Liver (tissue), 9 donors: Measurements from ENCODE around the gene EMID1. TPM values are rescaled to one million over a fixed set of nuclear protein-coding genes. Genes with fewer than 3 reads are reported as not detected.

Source experiments
- DNase-seq: peaks from one replicate; pipeline ENCODE4 v3.0.0-alpha.2; 2017; ENCODE audit warnings: low spot score
- H3K27ac ChIP-seq, 2 donors: one replicate each; pipeline ENCODE4 v1.7.0; 2013; ENCODE audit warnings: inconsistent platforms in 2 of 2, low read length in 2 of 2, control low read depth in 1 of 2, low read depth in 1 of 2, mild to moderate bottlenecking in 1 of 2
- H3K27me3 ChIP-seq, 4 donors: one replicate each; pipeline versions ENCODE4 v1.6.1 to v1.7.0; 2013; ENCODE audit warnings: low read length in 3 of 4, inconsistent platforms in 1 of 4, mild to moderate bottlenecking in 1 of 4, moderate library complexity in 1 of 4; ENCODE audit not compliant: control insufficient read depth in 4 of 4, insufficient read depth in 4 of 4
- H3K36me3 ChIP-seq, 4 donors: one replicate each; pipeline versions ENCODE4 v1.6.1 to v1.7.0; 2013; ENCODE audit warnings: low read length in 3 of 4, mild to moderate bottlenecking in 3 of 4, low read depth in 1 of 4, moderate library complexity in 1 of 4; ENCODE audit not compliant: control insufficient read depth in 4 of 4, insufficient read depth in 3 of 4
- H3K4me1 ChIP-seq, 4 donors: one replicate each; pipeline versions ENCODE4 v1.6.1 to v1.7.0; 2013; ENCODE audit warnings: low read length in 3 of 4, mild to moderate bottlenecking in 3 of 4, moderate library complexity in 1 of 4; ENCODE audit not compliant: control insufficient read depth in 4 of 4, insufficient read depth in 4 of 4
- H3K4me3 ChIP-seq, 3 donors: one replicate each; pipeline versions ENCODE4 v1.6.1 to v1.7.0; 2013; ENCODE audit warnings: low read length in 3 of 3, control low read depth in 1 of 3, low read depth in 1 of 3, mild to moderate bottlenecking in 1 of 3
- H3K9ac ChIP-seq, 2 donors: one replicate each; pipeline ENCODE4 v1.7.0; 2013; ENCODE audit warnings: low read length in 2 of 2, mild to moderate bottlenecking in 2 of 2, moderate library complexity in 2 of 2, control low read depth in 1 of 2, low read depth in 1 of 2
- H3K9me3 ChIP-seq, 4 donors: one replicate each; pipeline versions ENCODE4 v1.6.1 to v1.7.0; 2013; ENCODE audit warnings: low read length in 3 of 4; ENCODE audit not compliant: control insufficient read depth in 4 of 4
- ATF3 ChIP-seq: IDR thresholded peaks from 2 replicates; pipeline ENCODE4 v1.6.1; 2016; ENCODE audit warnings: antibody characterized with exemption
- CTCF ChIP-seq: fragments of 150-350 bp; IDR thresholded peaks from 2 replicates; pipeline ENCODE4 v1.5.1; 2017; ENCODE audit warnings: improper control_type of control experiment, low read depth, low read length; ENCODE audit not compliant: missing input control
- EGR1 ChIP-seq, 2 donors: IDR thresholded peaks; 2 replicates each; pipeline ENCODE4 v1.6.1; 2016 to 2018; ENCODE audit warnings: antibody characterized with exemption in 2 of 2, low read depth in 2 of 2
- FOXA1 ChIP-seq: IDR thresholded peaks from 2 replicates; pipeline ENCODE4 v1.6.1; 2016; ENCODE audit warnings: antibody characterized with exemption
- FOXA2 ChIP-seq: IDR thresholded peaks from 2 replicates; pipeline ENCODE4 v1.6.1; 2016; ENCODE audit warnings: antibody characterized with exemption
- GABPA ChIP-seq, 2 donors: IDR thresholded peaks in 1 of 2; conservative IDR thresholded peaks in 1 of 2; 2 replicates each; pipeline ENCODE4 v1.6.1; 2016; ENCODE audit warnings: antibody characterized with exemption in 2 of 2, mild to moderate bottlenecking in 1 of 2, moderate library complexity in 1 of 2
- HNF4A ChIP-seq, 2 donors: conservative IDR thresholded peaks; 2 replicates each; pipeline ENCODE4 v1.6.1; 2016; ENCODE audit warnings: antibody characterized with exemption in 2 of 2, mild to moderate bottlenecking in 2 of 2
- HNF4G ChIP-seq: IDR thresholded peaks from 2 replicates; pipeline ENCODE4 v1.6.1; 2016; ENCODE audit warnings: antibody characterized with exemption
- JUND ChIP-seq, 2 donors: IDR thresholded peaks; 2 replicates each; pipeline ENCODE4 v1.6.1; 2016; ENCODE audit warnings: antibody characterized with exemption in 2 of 2
- MAX ChIP-seq: IDR thresholded peaks from 2 replicates; pipeline ENCODE4 v1.6.1; 2016; ENCODE audit warnings: antibody characterized with exemption
- NR2F2 ChIP-seq: IDR thresholded peaks from 2 replicates; pipeline ENCODE4 v1.6.1; 2016; ENCODE audit warnings: antibody characterized with exemption
- RAD21 ChIP-seq, 2 donors: IDR thresholded peaks; 2 replicates each; pipeline ENCODE4 v1.6.1; 2016; ENCODE audit warnings: antibody characterized with exemption in 2 of 2, mild to moderate bottlenecking in 2 of 2
- SP1 ChIP-seq: IDR thresholded peaks from 2 replicates; pipeline ENCODE4 v1.6.1; 2018; ENCODE audit warnings: antibody characterized with exemption, mild to moderate bottlenecking
- TAF1 ChIP-seq: conservative IDR thresholded peaks from 2 replicates; pipeline ENCODE4 v1.6.1; 2016; ENCODE audit warnings: antibody characterized with exemption, mild to moderate bottlenecking
- ZBTB33 ChIP-seq: IDR thresholded peaks from 2 replicates; pipeline ENCODE4 v1.6.1; 2016; ENCODE audit warnings: antibody characterized with exemption
- WGBS: extraction: QIAGEN DNeasy Blood & Tissue Kit; methylation state at CpG from one replicate; pipeline ENCODE4 v1.1.7; 2013; 5-methylcytosine and 5-hydroxymethylcytosine counted together
- polyA plus RNA-seq, 2 donors: library from polyadenylated mRNA; stranded (reverse) in 1 of 2; unstranded in 1 of 2; fragments of 200-250 nt in 1 of 2; fragments of >200 nt in 1 of 2; fragmentation: Nextera tagmentation in 1 of 2; extraction: Ambion mirVana in 1 of 2; gene quantifications; one replicate each; pipeline versions ENCODE4 v1.2.1 to v1.2.3, GENCODE V29; 2013 to 2015
- total RNA-seq, 2 donors: library from RNA; depleted of rRNA; stranded (reverse); fragments of >200 nt; gene quantifications; one replicate each; pipeline ENCODE4 v1.2.3, GENCODE V29; 2014
- donor health status: healthy.
- donor health status: healthy.
- donor health status: healthy.
- donor health status: healthy.
- donor health status: healthy.

The EMID1 gene
- total and polyA plus RNA-seq, 4 donors: 0.89 to 8.9 (median 2.1) TPM

GRCh38 chr22:29203488-29204454 lies 1.9 kb upstream of the EMID1 start:
- DNase-seq: no peak
- no peak overlapping the region for H3K9ac ChIP-seq
- no peak overlapping the region for H3K27ac ChIP-seq
- H3K36me3 ChIP-seq: no peaks in the 10 kb centered on the region
- H3K9me3 ChIP-seq: no peaks in the 10 kb centered on the region
- WGBS: 82% methylated on average over 9 of the region's 9 CpGs
- TF ChIP-seq TAF1 (no peak), MAX (no peak)
- peaks cover 1 to 5% (median 3%) of the 10 kb centered on the region in 4 donors for H3K4me1 ChIP-seq
- H3K4me3 ChIP-seq: no peak overlapping the region
- no peaks in the 10 kb centered on the region for H3K27me3 ChIP-seq

GRCh38 chr22:29204455-29205183 lies 1.1 kb upstream of the EMID1 start:
- Histone ChIP-seq H3K27ac (no peak overlapping the region), H3K4me1 (peaks cover 1 to 5% (median 3%) of the 10 kb centered on the region in 4 donors), H3K9ac (no peak overlapping the region), H3K36me3 (no peaks in the 10 kb centered on the region), H3K27me3 (no peaks in the 10 kb centered on the region), H3K4me3 (no peak overlapping the region), H3K9me3 (no peaks in the 10 kb centered on the region)
- peak; percentile 49 for DNase-seq
- no peak for TF ChIP-seq JUND (IDR thresholded peaks at IDR 0.05)
- TF ChIP-seq NR2F2: no peak
- no peak for TF ChIP-seq EGR1 (IDR thresholded peaks at IDR 0.05; ENCODE audit: low read depth in 2 of 2)
- no peak for TF ChIP-seq ATF3
- no peak for TF ChIP-seq FOXA1
- TF ChIP-seq RAD21 (IDR thresholded peaks at IDR 0.05): no peak
- no peak for TF ChIP-seq HNF4G
- TF ChIP-seq MAX: no peak
- TF ChIP-seq CTCF: no peak
- WGBS: 84% methylated on average over 8 of the region's 8 CpGs

- WGBS: 69% methylated on average over 11 of the region's 11 CpGs
Observed at GRCh38 chr22:29205252-29205593, 473 bp upstream of the EMID1 start.

More at GRCh38 chr22:29205252-29205593, 473 bp upstream of the EMID1 start:
- Histone ChIP-seq H3K9me3 (no peaks in the 10 kb centered on the region), H3K27ac (no peak overlapping the region), H3K27me3 (no peaks in the 10 kb centered on the region), H3K9ac (no peak overlapping the region), H3K36me3 (no peaks in the 10 kb centered on the region), H3K4me3 (peak overlapping the region in 2 of 3 donors; percentile 18 to 61), H3K4me1 (peaks cover 1 to 5% (median 3%) of the 10 kb centered on the region in 4 donors)
- no peak for DNase-seq
- no peak for TF ChIP-seq HNF4G
- no peak for TF ChIP-seq GABPA (IDR thresholded peaks at IDR 0.05 in 1 of 2, conservative IDR thresholded peaks at IDR 0.05 in 1 of 2)
- TF ChIP-seq FOXA1: no peak
- TF ChIP-seq FOXA2: no peak
- TF ChIP-seq RAD21 (IDR thresholded peaks at IDR 0.05): no peak
- TF ChIP-seq CTCF: no peak
- TF ChIP-seq ZBTB33: no peak
- no peak for TF ChIP-seq EGR1 (IDR thresholded peaks at IDR 0.05; ENCODE audit: low read depth in 2 of 2)
- no peak for TF ChIP-seq HNF4A (conservative IDR thresholded peaks at IDR 0.05)
- TF ChIP-seq MAX: no peak
- TF ChIP-seq SP1: no peak
